NCI-H1105 (cell line): ENCODE measurements around the gene DCN.

Source experiments
- DNase-seq: peaks from one replicate; lab custom pipeline; 2025; lab: John Stamatoyannopoulos, UW

Gene DCN

DNA sequence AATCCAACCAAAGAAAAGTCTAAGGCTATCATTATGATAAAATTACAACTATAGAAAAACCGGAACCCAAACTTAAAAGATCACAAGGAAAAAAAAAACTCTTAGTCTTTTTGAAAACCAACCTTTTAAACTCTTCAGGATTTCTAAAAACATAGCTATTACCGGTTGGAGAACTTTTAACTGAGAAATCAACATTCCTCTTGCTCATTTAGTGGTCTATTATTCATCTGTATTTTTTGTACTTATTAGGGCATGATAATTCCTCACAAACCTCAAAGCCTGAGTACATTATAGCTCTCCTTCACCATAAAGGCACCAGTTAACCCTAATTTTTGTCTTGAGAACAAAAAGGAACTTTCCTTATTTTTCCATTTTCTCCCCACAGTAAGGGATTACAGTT is 81.7 kb downstream of the DCN start:
- no peak for DNase-seq

DNA sequence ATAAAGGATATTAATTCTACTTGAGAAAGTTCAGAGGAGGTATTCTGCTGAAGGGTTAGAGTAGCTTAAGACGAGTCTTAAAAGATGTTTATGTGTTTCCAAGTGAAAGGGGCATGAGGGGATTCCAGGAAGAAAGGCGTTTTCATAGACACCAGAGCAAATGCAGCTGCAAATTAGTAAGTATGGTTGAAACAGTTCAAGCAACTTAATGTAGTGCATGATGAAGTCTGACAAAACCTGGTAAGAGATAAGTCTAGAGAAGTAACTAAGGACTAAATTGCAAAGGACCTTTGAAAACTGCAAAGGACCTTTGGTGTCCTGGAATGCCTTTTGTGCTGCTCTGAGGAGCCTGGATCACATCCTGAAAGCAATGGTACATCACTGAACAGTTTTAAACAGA is 82.8 kb downstream of the DCN start:
- no peak for DNase-seq

DNA sequence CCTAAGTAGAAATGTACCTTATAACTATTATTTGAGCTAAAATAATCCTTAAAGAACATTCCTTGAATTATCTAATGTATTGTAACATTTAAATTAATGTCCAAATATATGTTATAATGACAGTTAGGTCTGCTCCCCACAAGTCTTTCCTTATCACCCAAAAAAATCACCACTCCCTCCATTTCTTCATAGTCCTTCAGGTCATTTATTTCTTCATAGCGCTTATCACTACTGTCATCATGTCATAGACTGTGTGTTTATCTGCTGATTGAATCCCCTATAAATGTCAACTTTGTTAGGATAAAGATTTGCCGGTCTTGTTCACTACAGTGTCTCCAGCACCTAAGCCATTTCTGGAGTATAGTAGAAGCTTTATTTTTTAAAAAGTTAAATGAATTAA is 83.3 kb downstream of the DCN start:
- no peak for DNase-seq

DNA sequence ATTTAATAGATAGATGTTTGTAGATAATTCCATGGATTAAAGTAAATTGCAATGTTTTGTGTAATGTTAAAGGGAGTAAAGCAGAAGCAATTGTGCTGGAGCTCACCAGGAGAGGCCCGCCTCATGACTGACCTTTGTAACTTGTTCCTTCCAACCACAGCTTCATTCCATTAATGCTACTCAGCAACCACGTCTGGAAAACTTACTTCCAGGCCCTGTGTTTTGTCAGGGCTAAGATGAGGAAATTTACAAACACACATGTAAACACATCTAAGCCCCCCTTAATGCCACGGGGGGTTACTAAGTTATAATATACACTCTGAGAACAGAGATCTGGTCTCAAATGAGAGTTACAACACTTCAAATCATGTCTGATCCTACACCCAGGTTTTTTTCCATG is 83.7 kb downstream of the DCN start:
- no peak for DNase-seq

DNA sequence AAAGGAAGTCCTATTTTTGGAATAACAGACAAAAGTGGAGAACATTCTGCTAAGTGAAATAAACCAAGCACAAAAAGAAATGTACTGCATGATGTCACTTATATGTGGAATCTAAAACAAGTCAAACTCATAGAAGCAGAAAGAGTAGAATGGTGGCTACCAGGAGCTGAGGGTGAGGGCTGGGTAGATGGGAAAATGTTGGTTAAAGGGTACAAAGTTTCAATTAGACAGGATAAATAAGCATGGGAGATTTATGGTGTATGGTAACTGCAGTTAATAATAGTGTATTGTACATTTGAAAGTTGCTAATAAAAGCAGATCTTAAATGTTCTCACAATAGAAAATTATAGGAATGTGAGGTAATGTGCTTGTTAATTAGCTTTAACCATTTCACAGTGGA is 84.2 kb downstream of the DCN start:
- no peak for DNase-seq

DNA sequence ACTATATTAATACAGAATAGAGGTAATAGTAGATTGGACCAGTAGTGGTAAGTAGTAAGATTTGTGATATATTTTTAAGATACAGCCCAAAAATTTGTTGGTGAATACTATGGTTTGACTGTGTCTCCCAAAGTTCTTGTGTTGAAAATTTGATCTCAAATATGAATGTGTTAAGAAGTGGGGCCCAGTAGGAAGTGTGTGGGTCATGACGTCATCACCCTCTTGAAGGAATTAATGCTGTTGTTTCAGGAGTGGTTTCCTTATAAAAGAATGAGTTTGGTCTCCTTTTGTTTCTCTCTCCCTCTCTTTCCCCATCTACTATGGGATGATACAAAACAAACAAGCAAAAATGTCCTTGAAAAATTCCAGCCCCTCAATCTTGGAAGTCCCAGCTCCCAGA is 87.7 kb downstream of the DCN start:
- no peak for DNase-seq

DNA sequence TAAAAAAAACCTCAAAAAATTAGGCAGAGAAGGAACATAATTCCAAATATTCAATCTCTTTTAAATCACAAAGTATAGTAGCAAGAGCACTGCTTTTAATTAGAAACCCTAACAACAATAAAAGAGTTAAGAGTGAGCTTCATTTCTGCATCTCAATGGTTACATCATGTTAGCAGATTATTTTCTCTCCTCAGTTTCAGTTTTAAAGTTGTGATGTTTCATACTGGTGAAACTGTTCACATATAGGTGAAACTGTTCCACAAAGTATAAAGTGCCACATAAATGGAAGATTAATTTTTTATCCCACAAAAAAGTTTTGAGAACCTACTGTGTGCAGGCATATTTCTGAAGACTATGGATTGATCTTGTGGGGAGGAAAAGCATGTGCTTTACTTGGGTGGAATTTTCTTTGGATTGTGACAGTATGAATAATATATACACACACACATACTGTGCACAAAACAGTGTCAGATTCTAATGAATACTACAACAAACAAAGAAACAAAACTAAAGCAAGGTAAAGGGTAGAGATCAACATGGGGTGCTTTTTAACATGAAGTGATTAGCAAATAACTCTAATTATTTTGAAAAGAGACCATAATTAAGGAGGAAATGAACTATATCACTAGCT is 88.5 kb downstream of the DCN start:
- DNase-seq, result no peak

DNA sequence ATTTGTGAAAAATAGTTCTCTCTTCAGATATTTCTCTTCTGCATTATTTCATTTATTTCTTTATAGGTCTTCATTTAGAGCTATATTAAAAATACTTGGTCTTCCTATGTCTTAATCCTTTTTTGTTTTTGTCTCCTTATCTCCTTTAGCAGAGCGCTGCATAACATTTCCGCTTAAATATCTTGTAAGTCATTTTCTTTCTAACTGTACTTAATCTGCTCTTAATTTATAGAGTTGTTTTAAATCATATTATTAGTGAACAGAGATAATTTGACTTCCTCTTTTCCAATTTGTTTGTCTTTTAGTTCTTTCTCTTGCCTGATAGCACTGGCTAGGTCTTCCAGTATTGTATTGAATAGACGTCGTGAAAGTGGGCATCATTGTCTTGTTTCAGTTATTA is 89.3 kb downstream of the DCN start:
- DNase-seq, result no peak

DNA sequence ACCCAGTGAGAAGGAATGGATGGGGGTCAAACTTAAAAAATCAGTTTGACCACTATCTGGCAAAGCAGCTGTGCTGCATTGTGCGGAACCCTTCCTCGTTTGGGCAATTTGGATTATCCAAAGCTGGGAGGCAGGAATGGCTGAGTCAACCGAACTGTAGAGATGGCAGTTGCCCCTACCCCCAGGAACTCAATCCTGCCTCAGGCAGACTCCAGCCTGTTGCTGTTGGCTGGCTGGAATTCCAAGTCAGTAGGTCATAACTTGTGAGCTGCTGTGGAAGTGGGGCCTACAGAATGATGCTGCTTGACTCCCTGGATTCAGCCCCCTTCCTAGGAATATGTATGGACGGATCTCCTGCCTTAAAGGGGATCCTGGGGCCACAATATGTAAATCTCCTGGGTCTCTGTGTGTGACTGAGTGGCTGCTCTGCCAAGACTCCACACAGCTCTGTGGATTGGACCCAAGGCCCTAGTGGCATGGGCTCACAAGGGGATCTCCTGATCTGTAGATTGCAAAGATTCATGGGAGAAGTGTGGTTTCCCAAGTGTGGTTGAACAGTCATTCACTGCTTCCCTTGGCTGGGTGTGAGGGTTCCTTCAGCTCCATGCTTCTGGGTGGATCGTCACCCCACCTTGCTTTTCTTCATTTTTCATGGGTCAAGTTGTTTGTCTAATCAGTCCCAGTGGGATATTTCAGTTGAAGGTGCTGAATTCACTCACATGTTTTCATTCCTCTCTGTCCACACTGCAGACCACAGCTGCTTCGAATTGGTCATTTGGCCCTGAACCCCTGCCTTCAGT is 90.5 kb downstream of the DCN start:
- DNase-seq, result no peak
